ENCODE measurements around the gene SEC24D. TPM values are rescaled to one million over a fixed set of nuclear protein-coding genes. Genes with fewer than 3 reads are reported as not detected.

Gene SEC24D
- total and polyA plus RNA-seq, 2 of the 8 experiments (the other 6 are each of a cell fraction or from before 2014, with no cell fraction given), result 28.9 to 91.6 TPM

DNA sequence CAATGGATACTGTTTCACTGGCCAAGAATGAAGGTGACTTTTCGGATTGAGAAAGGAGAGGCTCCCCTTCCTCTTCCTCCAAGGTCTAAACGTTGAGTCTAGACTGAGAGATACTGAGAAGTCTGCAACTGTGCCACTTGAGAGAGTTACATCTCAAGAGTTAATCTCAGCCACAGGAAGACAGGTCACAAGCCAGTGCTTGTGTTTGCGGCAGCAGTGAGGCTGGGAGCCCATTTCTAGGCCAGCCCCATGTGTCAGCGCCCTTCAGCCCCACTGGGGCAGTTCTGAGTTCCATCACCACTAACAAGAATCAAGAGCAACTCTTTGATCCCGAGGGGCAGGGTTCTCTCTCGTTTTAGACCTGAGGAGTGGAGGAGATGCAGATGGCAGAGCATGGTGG is 7.3 kb upstream of the SEC24D start:
- no peak overlapping the region for H3K4me3 ChIP-seq (ENCODE audit: extremely low read depth in 1 of 4, insufficient read depth in 2 of 4, low read depth in 3 of 4, low read length in 4 of 4)
- peak overlapping the region; percentile 21; the same call in 1 of the 2 replicates for H2BK5ac ChIP-seq (ENCODE audit: low read depth, low read length)
- peak overlapping the region; percentile 33; the same call in 1 of the 2 replicates for H2BK12ac ChIP-seq (ENCODE audit: low read depth, low read length)
- no peaks in the 10 kb centered on the region for H4K20me1 ChIP-seq (replicated peaks in 1 of 2; ENCODE audit: control insufficient read depth in 1 of 2, insufficient read depth in 2 of 2, low read length in 2 of 2)
- no peak overlapping the region for H3K9ac ChIP-seq (replicated peaks in 1 of 4; ENCODE audit: extremely low read depth in 1 of 4, low read depth in 3 of 4, low read length in 3 of 4)
- H3K36me3 ChIP-seq (ENCODE audit: control insufficient read depth in 2 of 4, insufficient read depth in 4 of 4, low read length in 3 of 4), result no peaks in the 10 kb centered on the region
- no peak overlapping the region for H3K23ac ChIP-seq (ENCODE audit: insufficient read length)
- H3K18ac ChIP-seq (ENCODE audit: extremely low read depth, low read length), result no peak overlapping the region
- H4K91ac ChIP-seq (replicated peaks; ENCODE audit: insufficient read length, low read length), result no peak overlapping the region
- CTCF ChIA-PET (ENCODE audit: partially characterized antibody), result interaction anchor here (1.4 kb wide), 1 partner anchor 41 kb away, joined by 3 read pairs; no protein-coding TSS in a partner anchor
- no peak overlapping the region for H3K27ac ChIP-seq (ENCODE audit: low read depth, low read length)
- FAIRE-seq (no peak), DNase-seq (ENCODE audit: low read depth in 1 of 2, low spot score in 2 of 2) (no peak)
- H2AFZ ChIP-seq (ENCODE audit: low read length), result peak overlapping the region; percentile 33; the same call in 1 of the 2 replicates
- H3K23me2 ChIP-seq (ENCODE audit: low read depth, low read length), result no peaks in the 10 kb centered on the region
- peak overlapping the region; percentile 64; the same call in 1 of the 2 replicates for H2BK20ac ChIP-seq (ENCODE audit: low read length)
- H4K5ac ChIP-seq (ENCODE audit: insufficient read length, low read depth, low read length), result no peak overlapping the region
- no peak overlapping the region for H3K56ac ChIP-seq (replicated peaks; ENCODE audit: insufficient read length, low read depth, low read length)
- no peaks in the 10 kb centered on the region for H3K9me3 ChIP-seq (ENCODE audit: insufficient read depth in 2 of 2, low read depth in 1 of 2, low read length in 1 of 2)
- H3K4ac ChIP-seq (replicated peaks; ENCODE audit: insufficient read length, low read depth, low read length), result no peak overlapping the region
- H3K4me2 ChIP-seq (ENCODE audit: insufficient read depth in 1 of 2, low read depth in 2 of 2, low read length in 2 of 2), result no peak overlapping the region
- no peaks in the 10 kb centered on the region; the same call in 1 of the 2 replicates for H3K79me1 ChIP-seq (ENCODE audit: low read depth, low read length)
- 83% methylated on average over 6 of the region's 6 CpGs; no CpG with 5 or more reads in 1 of the 2 experiments for WGBS, 2 experiments (ENCODE audit: extremely low coverage in 1 of 2, insufficient coverage in 1 of 2, insufficient read length in 1 of 2, insufficient replicate concordance in 2 of 2, low coverage in 1 of 2, low lambda C conversion rate in 2 of 2, missing lambda C conversion rate in 1 of 2)
- H2AK5ac ChIP-seq (ENCODE audit: low read depth, low read length), result no peak overlapping the region
- no peaks in the 10 kb centered on the region for H3K79me2 ChIP-seq (ENCODE audit: control insufficient read depth in 1 of 2, insufficient read depth in 2 of 2, low read length in 2 of 2)
- no peak overlapping the region for H2BK15ac ChIP-seq (ENCODE audit: low read length)
- no peak overlapping the region; the same call in 1 of the 2 replicates for H4K8ac ChIP-seq (ENCODE audit: extremely low read depth, insufficient read depth, low read length)
- no peak overlapping the region for H3K14ac ChIP-seq (ENCODE audit: insufficient read length)
- no peaks in the 10 kb centered on the region for H3K27me3 ChIP-seq (replicated peaks in 1 of 4; ENCODE audit: control insufficient read depth in 3 of 4, extremely low read depth in 1 of 4, insufficient read depth in 3 of 4, low read length in 3 of 4)
- H3K4me1 ChIP-seq (replicated peaks in 1 of 4; ENCODE audit: control insufficient read depth in 3 of 4, insufficient read depth in 4 of 4, low read length in 3 of 4), result peaks cover 0 to 3% (median 2%) of the 10 kb centered on the region in 4 experiments; a peak in 3 of 7 replicates
- POLR2A ChIA-PET (ENCODE audit: partially characterized antibody), result interaction anchor here (1.5 kb wide), 1 partner anchor 18 kb away, joined by 5 read pairs; no protein-coding TSS in a partner anchor
- no peak overlapping the region for H2BK120ac ChIP-seq (replicated peaks; ENCODE audit: low read depth, low read length)
- TF ChIP-seq SIN3A (conservative IDR thresholded peaks at IDR 0.05 in 1 of 2, IDR thresholded peaks at IDR 0.05 in 1 of 2; ENCODE audit: low read depth in 1 of 2, low read length in 2 of 2) (no peak), JUND (IDR thresholded peaks at IDR 0.05; ENCODE audit: low read length) (no peak)
